Effector memory CD4-positive, alpha-beta T cell (primary cell): ENCODE measurements around the gene RRAGB.
"Not testable (repeated sequence)": the region's sequence is repeated elsewhere in the genome, so short reads cannot be mapped to it uniquely, and the experiment has no call there.

Experiments used
- DNase-seq, 3 donors: peaks; one replicate each; pipeline ENCODE4 v3.0.0-alpha.2; 2020
- H3K27ac ChIP-seq: 2 replicates; pipeline ENCODE4 v1.7.0; 2013; ENCODE audit warnings: mild to moderate bottlenecking, low read length, moderate library complexity; ENCODE audit not compliant: insufficient read depth, poor library complexity, severe bottlenecking
- H3K27me3 ChIP-seq: replicated peaks from 2 replicates; pipeline ENCODE4 v1.7.0; 2013; ENCODE audit warnings: mild to moderate bottlenecking, low read length; ENCODE audit not compliant: insufficient read depth, control insufficient read depth, poor library complexity, severe bottlenecking
- H3K36me3 ChIP-seq: 2 replicates; pipeline ENCODE4 v1.7.0; 2013; ENCODE audit warnings: mild to moderate bottlenecking, low read length, moderate library complexity; ENCODE audit not compliant: control insufficient read depth, insufficient read depth
- H3K4me1 ChIP-seq: 2 replicates; pipeline ENCODE4 v1.7.0; 2013; ENCODE audit warnings: low read length, mild to moderate bottlenecking; ENCODE audit not compliant: control insufficient read depth, insufficient read depth, poor library complexity, severe bottlenecking
- H3K4me3 ChIP-seq: 2 replicates; pipeline ENCODE4 v1.7.0; 2013; ENCODE audit warnings: low read length, low read depth, mild to moderate bottlenecking; ENCODE audit not compliant: insufficient read depth, poor library complexity, severe bottlenecking
- H3K9me3 ChIP-seq: 2 replicates; pipeline ENCODE4 v1.7.0; 2013; ENCODE audit warnings: mild to moderate bottlenecking, low read length, moderate library complexity; ENCODE audit not compliant: control insufficient read depth

Gene RRAGB

DNA sequence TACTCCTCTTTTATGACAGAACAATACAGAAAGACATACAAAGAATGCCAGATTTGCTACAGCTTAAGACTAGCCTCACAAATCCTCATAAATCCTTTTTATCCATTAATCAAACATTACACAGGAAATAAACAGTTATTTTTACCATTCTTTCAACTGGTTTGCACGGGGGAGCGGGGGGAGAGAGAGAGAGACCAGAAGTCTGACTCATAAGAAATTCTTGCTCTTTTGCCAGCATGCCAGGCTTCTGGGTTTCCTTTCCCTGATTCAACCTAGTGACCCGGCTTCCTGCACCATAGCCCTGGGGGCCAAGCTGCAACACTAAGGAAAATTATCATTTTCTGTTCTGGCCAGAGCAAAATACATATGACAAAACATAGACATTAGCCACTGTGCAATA, 6.8 kb upstream of the RRAGB start:
- H3K27me3 ChIP-seq: no peaks in the 10 kb centered on the region
- H3K27ac ChIP-seq: no peak overlapping the region
- H3K4me3 ChIP-seq: no peak overlapping the region
- no peaks in the 10 kb centered on the region for H3K9me3 ChIP-seq
- no peak for DNase-seq
- H3K36me3 ChIP-seq: no peaks in the 10 kb centered on the region
- no peaks in the 10 kb centered on the region for H3K4me1 ChIP-seq

GRCh38 chrX:55713631-55714030, 3.9 kb upstream of the RRAGB start:
- Histone ChIP-seq H3K4me3 (no peak overlapping the region), H3K4me1 (peaks cover 3% of the 10 kb centered on the region), H3K27me3 (no peaks in the 10 kb centered on the region), H3K9me3 (no peaks in the 10 kb centered on the region), H3K36me3 (no peaks in the 10 kb centered on the region), H3K27ac (no peak overlapping the region)
- DNase-seq: no peak

- no peak for DNase-seq
- Histone ChIP-seq H3K4me3 (no peak overlapping the region), H3K36me3 (no peaks in the 10 kb centered on the region), H3K27ac (no peak overlapping the region), H3K9me3 (no peaks in the 10 kb centered on the region), H3K27me3 (no peaks in the 10 kb centered on the region), H3K4me1 (peaks cover 4% of the 10 kb centered on the region)
Measured at GRCh38 chrX:55714161-55714560, 3.4 kb upstream of the RRAGB start.

DNA sequence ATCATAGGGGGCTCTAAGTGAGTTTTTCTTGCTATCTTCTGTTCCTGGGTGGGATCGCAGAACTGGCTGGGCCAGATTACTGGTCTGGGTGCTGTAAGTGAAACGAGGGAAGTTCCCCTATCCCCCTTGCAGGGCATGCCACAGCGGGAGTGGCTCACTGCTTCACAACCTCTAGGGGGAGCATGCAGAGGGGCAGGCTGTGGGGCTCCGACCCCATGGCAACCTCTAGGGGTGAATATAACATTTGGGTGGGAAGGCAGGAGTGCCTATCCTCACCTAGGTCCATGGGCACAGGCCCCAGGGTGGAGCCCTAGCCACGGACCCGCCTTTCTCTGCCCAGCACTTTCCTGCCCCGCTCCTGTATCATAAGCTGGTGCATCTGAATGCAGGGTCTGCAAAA, 1.7 kb upstream of the RRAGB start:
- no peaks in the 10 kb centered on the region for H3K27me3 ChIP-seq
- no peak overlapping the region for H3K27ac ChIP-seq
- H3K36me3 ChIP-seq: no peaks in the 10 kb centered on the region
- peaks cover 4% of the 10 kb centered on the region for H3K4me1 ChIP-seq
- H3K9me3 ChIP-seq: no peaks in the 10 kb centered on the region
- no peak overlapping the region for H3K4me3 ChIP-seq
- no peak for DNase-seq

- Histone ChIP-seq H3K36me3 (no peaks in the 10 kb centered on the region), H3K27me3 (no peaks in the 10 kb centered on the region), H3K4me1 (peaks cover 4% of the 10 kb centered on the region), H3K9me3 (no peaks in the 10 kb centered on the region), H3K4me3 (peak overlapping the region; percentile 9), H3K27ac (peak overlapping the region; percentile 83)
- no peak for DNase-seq
Measured at GRCh38 chrX:55716937-55717336, 612 bp upstream of the RRAGB start.

GRCh38 chrX:55731826-55732225, 14.3 kb downstream of the RRAGB start:
- peaks cover 10% of the 10 kb centered on the region for H3K36me3 ChIP-seq
- no peak for DNase-seq
- H3K27ac ChIP-seq: no peak overlapping the region
- H3K27me3 ChIP-seq: no peaks in the 10 kb centered on the region
- no peaks in the 10 kb centered on the region for H3K9me3 ChIP-seq
- no peaks in the 10 kb centered on the region for H3K4me1 ChIP-seq
- no peak overlapping the region for H3K4me3 ChIP-seq

DNA sequence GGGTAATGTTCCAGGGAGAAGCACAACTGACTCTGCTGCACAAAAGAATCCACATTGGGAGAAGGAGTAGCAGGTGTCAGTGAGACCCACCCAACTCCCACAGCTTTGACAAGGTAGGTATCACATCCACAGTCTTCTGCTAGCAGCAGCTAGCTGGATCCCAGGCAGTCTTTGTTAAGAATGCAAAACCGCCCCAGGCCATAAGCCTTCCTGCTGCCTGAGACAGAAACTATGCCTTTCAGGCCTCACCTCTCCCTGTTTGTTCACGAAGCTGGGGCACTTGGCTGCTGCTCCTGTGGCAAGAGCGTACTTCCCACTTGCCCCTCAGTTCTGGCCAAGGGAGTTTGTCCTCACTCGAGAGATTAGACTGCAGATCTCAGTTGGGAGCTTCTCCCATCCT, 21.4 kb downstream of the RRAGB start:
- no peaks in the 10 kb centered on the region for H3K4me1 ChIP-seq
- H3K36me3 ChIP-seq: peaks cover 14% of the 10 kb centered on the region
- no peak overlapping the region for H3K27ac ChIP-seq
- no peak for DNase-seq
- no peak overlapping the region for H3K4me3 ChIP-seq
- no peaks in the 10 kb centered on the region for H3K27me3 ChIP-seq
- no peaks in the 10 kb centered on the region for H3K9me3 ChIP-seq

GRCh38 chrX:55742649-55743048, 25.1 kb downstream of the RRAGB start:
- Histone ChIP-seq H3K4me1 (no peaks in the 10 kb centered on the region), H3K27me3 (no peaks in the 10 kb centered on the region), H3K4me3 (no peak overlapping the region), H3K9me3 (no peaks in the 10 kb centered on the region), H3K27ac (no peak overlapping the region), H3K36me3 (peaks cover 10% of the 10 kb centered on the region)
- DNase-seq: no peak

- H3K27me3 ChIP-seq, H3K27ac ChIP-seq, DNase-seq, H3K4me1 ChIP-seq, H3K4me3 ChIP-seq, H3K36me3 ChIP-seq, H3K9me3 ChIP-seq: not testable (repeated sequence)
Measured at GRCh38 chrX:55748463-55748862, 30.9 kb downstream of the RRAGB start.

GRCh38 chrX:55750256-55750655, 32.7 kb downstream of the RRAGB start:
- H3K27ac ChIP-seq: no peak overlapping the region
- no peaks in the 10 kb centered on the region for H3K27me3 ChIP-seq
- H3K4me1 ChIP-seq: no peaks in the 10 kb centered on the region
- DNase-seq: no peak
- H3K36me3 ChIP-seq: no peaks in the 10 kb centered on the region
- H3K9me3 ChIP-seq: no peaks in the 10 kb centered on the region
- no peak overlapping the region for H3K4me3 ChIP-seq

DNA sequence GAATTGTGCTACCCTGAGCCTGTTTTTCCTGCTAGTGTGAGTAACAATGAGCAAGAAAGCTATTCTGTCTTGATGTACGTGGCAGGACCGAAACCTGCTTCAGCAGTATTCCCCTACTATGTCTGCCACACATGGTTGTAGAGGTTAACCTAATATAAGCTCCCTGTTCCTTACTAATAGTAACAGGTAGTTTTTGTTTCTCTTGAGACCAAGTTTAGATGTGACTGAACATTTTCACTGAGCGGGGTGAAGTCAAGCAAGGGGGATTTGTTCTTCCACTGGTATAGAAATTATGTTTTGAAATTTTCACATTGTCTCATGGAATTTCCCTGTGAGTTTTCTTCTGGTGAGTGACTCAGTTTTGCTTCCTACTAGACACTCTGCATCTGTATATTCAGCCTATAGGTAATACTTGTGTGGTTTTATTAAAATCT, 37.3 kb downstream of the RRAGB start:
- no peak for DNase-seq
- Histone ChIP-seq H3K4me3 (no peak overlapping the region), H3K4me1 (no peaks in the 10 kb centered on the region), H3K36me3 (no peaks in the 10 kb centered on the region), H3K27ac (no peak overlapping the region), H3K9me3 (no peaks in the 10 kb centered on the region), H3K27me3 (no peaks in the 10 kb centered on the region)
